K562 (cell line): Measurements from ENCODE around the gene TMEM214. TPM values are rescaled to one million over a fixed set of nuclear protein-coding genes. Genes with fewer than 3 reads are reported as not detected.
A peak's percentile ranks its signal among the peaks of the same experiment; 100 is the strongest.

Experiments used
- ATAC-seq: fragments of 200-7000 bp; cut with Tn5 transposase; 3 replicates; pipeline ENCODE4 v1.9.1; 2020; ENCODE audit warnings: moderate library complexity
- BruUV-seq: library from RNA; stranded (reverse); fragments of 400-500 nt; replicated peaks from 2 replicates; lab custom pipeline; 2021; lab: Mats Ljungman, UMichigan
- CTCF ChIA-PET: fragments of 300-600 bp; formaldehyde crosslinking; extraction: SDS; loops from one replicate; lab custom pipeline; 2021; ENCODE audit warnings: low intra/inter-chr PET ratio; lab: Yijun Ruan, JAX
- POLR2A ChIA-PET: fragments of 300-600, 350-650 bp; sonication (Branson Sonifier 250); formaldehyde crosslinking; extraction: SDS; loops from one replicate; lab custom pipeline; 2021; ENCODE audit warnings: antibody characterized with exemption, inconsistent platforms; lab: Yijun Ruan, JAX
- DNase-seq, 4 experiments: peaks; one replicate each; pipeline versions ENCODE4 v3.0.0 to v3.0.0-alpha.2; 2011 to 2018; ENCODE audit warnings: low spot score in 3 of 4, mixed read lengths in 3 of 4; ENCODE audit errors: extremely low read depth in 1 of 4
- FAIRE-seq: peaks from 2 replicates; lab custom pipeline; 2011; peaks lifted over from hg19 to GRCh38; lab: Jason Lieb, UNC
- H2AFZ ChIP-seq: 2 replicates; pipeline ENCODE4 v1.6.0; 2011; ENCODE audit warnings: low read depth, low read length, control low read depth, inconsistent platforms
- H3K27ac ChIP-seq: fragments of 200-600 bp; 3 replicates; pipeline ENCODE4 v1.8.0; 2011; ENCODE audit warnings: low read depth, mild to moderate bottlenecking, control low read depth, inconsistent platforms, low read length, moderate library complexity, mixed read lengths; ENCODE audit errors: extremely low read depth
- H3K27me3 ChIP-seq, 2 experiments: fragments of 300-600 bp in 1 of 2; 2 replicates in 1 of 2; 3 replicates in 1 of 2; pipeline versions ENCODE4 v1.6.0 to v1.8.0; 2011; ENCODE audit warnings: inconsistent platforms in 2 of 2, low read length in 2 of 2, mild to moderate bottlenecking in 1 of 2, mixed read lengths in 1 of 2, moderate library complexity in 1 of 2; ENCODE audit not compliant: control insufficient read depth in 2 of 2, insufficient read depth in 2 of 2
- H3K36me3 ChIP-seq: fragments of 300-600 bp; 3 replicates; pipeline ENCODE4 v1.8.0; 2011; ENCODE audit warnings: mild to moderate bottlenecking, low read length, inconsistent platforms; ENCODE audit not compliant: control insufficient read depth, insufficient read depth
- H3K4me1 ChIP-seq, 2 experiments: fragments of 200-600 bp in 1 of 2; replicated peaks in 1 of 2; 2 replicates in 1 of 2; 3 replicates in 1 of 2; pipeline versions ENCODE4 v1.5.1 to v1.8.0; 2011; ENCODE audit warnings: inconsistent platforms in 2 of 2, low read length in 2 of 2, mild to moderate bottlenecking in 1 of 2, mixed read lengths in 1 of 2, moderate library complexity in 1 of 2; ENCODE audit not compliant: control insufficient read depth in 2 of 2, insufficient read depth in 2 of 2
- H3K4me2 ChIP-seq: 2 replicates; pipeline ENCODE4 v1.6.1; 2011; ENCODE audit warnings: low read length, control low read depth, inconsistent platforms, mixed read lengths; ENCODE audit not compliant: insufficient read depth
- H3K4me3 ChIP-seq: fragments of 200-600 bp; sonication (generic), shearing (Covaris generic); 2 replicates; pipeline ENCODE4 v1.5.1; 2016; ENCODE audit warnings: control low read depth, inconsistent platforms
- H3K79me2 ChIP-seq: fragments of 200-600 bp; 3 replicates; pipeline ENCODE4 v1.8.0; 2011; ENCODE audit warnings: low read length, inconsistent platforms; ENCODE audit not compliant: control insufficient read depth, insufficient read depth
- H3K9ac ChIP-seq, 2 experiments: 2 replicates each; pipeline versions ENCODE4 v1.6.0 to v1.6.1; 2011; ENCODE audit warnings: low read depth in 2 of 2, low read length in 2 of 2, control low read depth in 1 of 2, inconsistent platforms in 1 of 2, mild to moderate bottlenecking in 1 of 2, mixed read lengths in 1 of 2; ENCODE audit not compliant: insufficient read depth in 1 of 2
- H3K9me1 ChIP-seq: one replicate; pipeline ENCODE4 v1.6.0; 2011; ENCODE audit warnings: inconsistent platforms, mild to moderate bottlenecking, low read length, moderate library complexity; ENCODE audit not compliant: control insufficient read depth, insufficient read depth
- H3K9me3 ChIP-seq: replicated peaks from 2 replicates; pipeline ENCODE4 v1.5.1; 2011; ENCODE audit warnings: low read depth, low read length, inconsistent platforms; ENCODE audit not compliant: control insufficient read depth, insufficient read depth
- H4K20me1 ChIP-seq: replicated peaks from 2 replicates; pipeline ENCODE4 v1.6.1; 2011; ENCODE audit warnings: low read length, inconsistent platforms, mixed read lengths; ENCODE audit not compliant: control insufficient read depth, insufficient read depth
- BMI1 ChIP-seq: fragments of 150-350 bp; IDR thresholded peaks from 2 replicates; pipeline ENCODE4 v1.6.1; 2014; ENCODE audit warnings: low read length
- CAMTA2 ChIP-seq: fragments of 250-450 bp; sonication (Bioruptor Pico); conservative IDR thresholded peaks from 2 replicates; pipeline ENCODE4 v1.5.1; 2022
- CBX2 ChIP-seq: fragments of 200-600 bp; sonication (generic); IDR thresholded peaks from one replicate; pipeline ENCODE4 v1.6.1; 2012; ENCODE audit warnings: mild to moderate bottlenecking, low read length, inconsistent platforms; ENCODE audit not compliant: insufficient read depth, poor library complexity, severe bottlenecking
- CGGBP1 ChIP-seq: fragments of 250-450 bp; sonication (Bioruptor Pico); IDR thresholded peaks from 2 replicates; pipeline ENCODE4 v1.9.0; 2021; ENCODE audit warnings: mild to moderate bottlenecking
- CHCHD3 ChIP-seq: fragments of 250-450 bp; sonication (Bioruptor Pico); IDR thresholded peaks from 2 replicates; pipeline ENCODE4 v2.1.2; 2022; ENCODE audit warnings: mild to moderate bottlenecking
- DPF2 ChIP-seq: fragments of 450-650 bp; IDR thresholded peaks from 2 replicates; pipeline ENCODE4 v1.6.1; 2016
- KLF16 ChIP-seq: IDR thresholded peaks from 2 replicates; pipeline ENCODE4 v1.6.1; 2016; ENCODE audit warnings: antibody characterized with exemption
- NFATC3 ChIP-seq: fragments of 450-650 bp; IDR thresholded peaks from 2 replicates; pipeline ENCODE4 v1.6.1; 2017; ENCODE audit warnings: mild to moderate bottlenecking
- PKNOX1 ChIP-seq: fragments of 450-650 bp; IDR thresholded peaks from 2 replicates; pipeline ENCODE4 v1.6.1; 2016
- POLR2G ChIP-seq: fragments of 200-400 bp; formaldehyde crosslinking; IDR thresholded peaks from 2 replicates; pipeline ENCODE4 v1.6.1; 2017; ENCODE audit warnings: low read depth, mild to moderate bottlenecking, antibody characterized with exemption, low read length, moderate library complexity
- RBFOX2 ChIP-seq: fragments of 200-400 bp; formaldehyde crosslinking; IDR thresholded peaks from 2 replicates; pipeline ENCODE4 v1.6.1; 2017; ENCODE audit warnings: low read depth, mild to moderate bottlenecking, low read length, moderate library complexity
- RBM22 ChIP-seq: fragments of 200-400 bp; formaldehyde crosslinking; IDR thresholded peaks from 2 replicates; pipeline ENCODE4 v1.6.1; 2018; ENCODE audit warnings: low read length, low read depth; ENCODE audit not compliant: poor library complexity, severe bottlenecking
- RBM25 ChIP-seq: fragments of 200-400 bp; formaldehyde crosslinking; IDR thresholded peaks from 2 replicates; pipeline ENCODE4 v1.6.1; 2018; ENCODE audit warnings: low read length, low read depth, moderate library complexity; ENCODE audit not compliant: severe bottlenecking
- TEAD1 ChIP-seq, 2 experiments: fragments of 450-650 bp in 1 of 2; sonication (generic) in 1 of 2; formaldehyde crosslinking; IDR thresholded peaks; 2 replicates each; pipeline versions ENCODE4 v1.4.0 to v1.8.0; 2020 to 2022; ENCODE audit warnings: mild to moderate bottlenecking in 2 of 2, missing genetic modification reagents in 1 of 2
- ZNF280A ChIP-seq: fragments of 450-650 bp; IDR thresholded peaks from 2 replicates; pipeline ENCODE4 v1.6.1; 2018; ENCODE audit warnings: mild to moderate bottlenecking, low read depth; ENCODE audit not compliant: partially characterized antibody
- ZNF280B ChIP-seq: fragments of 250-450 bp; sonication (Bioruptor Pico); IDR thresholded peaks from 2 replicates; pipeline ENCODE4 v1.5.1; 2021; ENCODE audit warnings: mild to moderate bottlenecking
- ZNF3 ChIP-seq: fragments of 250-450 bp; sonication (Bioruptor Pico); IDR thresholded peaks from 2 replicates; pipeline ENCODE4 v1.5.0; 2021; ENCODE audit warnings: mild to moderate bottlenecking, moderate library complexity
- WGBS: fragments of 100-300 bp; shearing (Covaris generic); methylation state at CpG from one replicate; pipeline ENCODE4 v1.1.6; 2016; ENCODE audit warnings: low coverage, mixed read lengths; ENCODE audit not compliant: insufficient coverage; ENCODE audit errors: missing lambda C conversion rate; 5-methylcytosine and 5-hydroxymethylcytosine counted together
- in situ Hi-C: fragments of 300-500 bp; cut with MboI; formaldehyde crosslinking; loops from 4 replicates; pipeline ENCODE4 v1.15.0; 2018; ENCODE audit warnings: inconsistent platforms, mixed read lengths
- intact Hi-C: fragments of 100-400 bp; cut with micrococcal nuclease; formaldehyde crosslinking; loops from 2 replicates; pipeline ENCODE4 v1.14.2; 2022
- polyA plus RNA-seq, 8 experiments: library from polyadenylated mRNA; depleted of rRNA in 4 of 8; stranded (reverse) in 5 of 8; unstranded in 3 of 8; fragments of >200 nt; fragmentation: Nextera tagmentation in 2 of 8; fragmentation: Illumina TruSeq in 1 of 8; extraction: Ambion mirVana in 2 of 8; extraction: Trizol in 1 of 8; gene quantifications; 2 replicates each; pipeline versions ENCODE4 v1.2.1 to v1.2.3, GENCODE V29; 2011 to 2014; ENCODE audit warnings: inconsistent platforms in 1 of 8, missing spikeins in 1 of 8
- total RNA-seq, 7 experiments: library from RNA; depleted of rRNA in 6 of 7; stranded (reverse); fragments of >200 nt in 6 of 7; fragmentation: Illumina TruSeq in 2 of 7; extraction: Trizol in 2 of 7; gene quantifications; 2 replicates each; pipeline versions ENCODE4 v1.2.1 to v1.2.3, GENCODE V29; 2011 to 2021; ENCODE audit warnings: low replicate concordance in 1 of 7

TMEM214 gene
- total and polyA plus RNA-seq, 9 of the 15 experiments (the other 6 are each of a cell fraction or from before 2014, with no cell fraction given), result 11.4 to 81.4 (median 44.1) TPM

GRCh38 chr2:27025861-27026851 lies 6.6 kb upstream of the TMEM214 start:
- FAIRE-seq (no peak), DNase-seq (no peak), ATAC-seq (no peak)
- H3K9ac ChIP-seq, result peak overlapping the region in 1 of 2 experiments; percentile 43; a peak in 1 of 4 replicates
- no peak overlapping the region for H3K4me2 ChIP-seq
- H2AFZ ChIP-seq, result no peak overlapping the region
- POLR2A ChIA-PET, result interaction anchor here (0.6 to 1.2 kb wide), 6 partner anchors 10 to 256 kb away, joined by 3 to 6 read pairs (median 3); no protein-coding TSS in a partner anchor
- CTCF ChIA-PET, result no interaction called here
- 0 out of 2 replicates have a peak, but pooled peaks cover 7% of the 10 kb centered on the region for H4K20me1 ChIP-seq
- H3K27ac ChIP-seq, result no peak overlapping the region
- TF ChIP-seq NFATC3 (no peak), CHCHD3 (no peak), ZNF280B (CRISPR knock-in tag) (no peak), CGGBP1 (CRISPR knock-in tag) (no peak), POLR2G (peak; percentile 23; the same call in 1 of the 2 replicates), RBM22 (peak; percentile 20), CAMTA2 (no peak), RBM25 (no peak), RBFOX2 (peak; percentile 13; the same call in 1 of the 2 replicates), TEAD1 (CRISPR knock-in tag; IDR thresholded peaks at IDR 0.05) (no peak), BMI1 (no peak), PKNOX1 (no peak), ZNF3 (CRISPR knock-in tag) (no peak), ZNF280A (no peak), DPF2 (no peak), CBX2 (no peak), KLF16 (no peak)
- in situ Hi-C loops, result no loop called here
- no peaks in the 10 kb centered on the region for H3K9me3 ChIP-seq
- WGBS, result 83% methylated on average over 18 of the region's 24 CpGs
- BruUV-seq, result TSS peak; percentile 49
- intact Hi-C loops, result no loop called here
- peaks cover 11 to 41% of the 10 kb centered on the region in 2 experiments for H3K4me1 ChIP-seq
- H3K27me3 ChIP-seq, result no peaks in the 10 kb centered on the region
- peaks cover 15% of the 10 kb centered on the region for H3K79me2 ChIP-seq
- no peak overlapping the region for H3K4me3 ChIP-seq
- H3K36me3 ChIP-seq, result peaks cover 80% of the 10 kb centered on the region
- no peaks in the 10 kb centered on the region for H3K9me1 ChIP-seq
